ENCODE measurements around the gene ABCB6. TPM values are rescaled to one million over a fixed set of nuclear protein-coding genes. Genes with fewer than 3 reads are reported as not detected.

ABCB6 gene
- total RNA-seq, 2 donors from 2014 or later = 39.1 to 76.0 TPM

- H3K4me1 ChIP-seq (ENCODE audit: control insufficient read depth, insufficient read depth, low read length) = no peaks in the 10 kb centered on the region
- Mint-ChIP-seq H3K27ac (peak overlapping the region; percentile 67), H3K4me3 (no peak overlapping the region)
Measured at GRCh38 chr2:219215871-219216534, 2.8 kb downstream of the ABCB6 start.

GRCh38 chr2:219214786-219215185 is 4.0 kb downstream of the ABCB6 start:
- H3K27ac Mint-ChIP-seq = no peak overlapping the region
- no peak for DNase-seq
- Histone ChIP-seq H3K4me1 (ENCODE audit: control insufficient read depth, insufficient read depth, low read length) (no peaks in the 10 kb centered on the region), H3K9me3 (ENCODE audit: control insufficient read depth, low read length) (no peaks in the 10 kb centered on the region), H3K36me3 (ENCODE audit: control insufficient read depth, insufficient read depth, low read length) (peaks cover 54% of the 10 kb centered on the region), H3K27me3 (ENCODE audit: control insufficient read depth, insufficient read depth, low read length, poor library complexity, severe bottlenecking) (no peaks in the 10 kb centered on the region), H3K9ac (ENCODE audit: extremely low read depth, low read length, poor library complexity, severe bottlenecking) (no peak overlapping the region), H3K27ac (ENCODE audit: low read depth, low read length) (no peak overlapping the region), H3K4me3 (ENCODE audit: low read length) (no peak overlapping the region)
- H3K4me3 Mint-ChIP-seq = no peak overlapping the region
- no peaks in the 10 kb centered on the region for H3K27me3 Mint-ChIP-seq (ENCODE audit: insufficient read depth)
- H3K36me3 Mint-ChIP-seq (ENCODE audit: low read depth) = peaks cover 48% of the 10 kb centered on the region
- H3K9me3 Mint-ChIP-seq = no peaks in the 10 kb centered on the region
- TF ChIP-seq CTCF (conservative IDR thresholded peaks at IDR 0.05) = no peak
- peaks cover 17% of the 10 kb centered on the region for H3K4me1 Mint-ChIP-seq
- 92 to 96% methylated on average over 4 to 6 of the region's 6 CpGs for WGBS, 2 experiments (ENCODE audit: insufficient coverage in 1 of 2, insufficient read length in 1 of 2)

More at GRCh38 chr2:219215871-219216534, 2.8 kb downstream of the ABCB6 start:
- DNase-seq = peak; percentile 61
- H3K36me3 ChIP-seq (ENCODE audit: control insufficient read depth, insufficient read depth, low read length) = peaks cover 50% of the 10 kb centered on the region
- 94 to 95% methylated on average over 24 to 27 of the region's 27 CpGs for WGBS, 2 experiments (ENCODE audit: insufficient coverage in 1 of 2, insufficient read length in 1 of 2)
- no peaks in the 10 kb centered on the region for H3K9me3 ChIP-seq (ENCODE audit: control insufficient read depth, low read length)
- H3K27me3 ChIP-seq (ENCODE audit: control insufficient read depth, insufficient read depth, low read length, poor library complexity, severe bottlenecking) = no peaks in the 10 kb centered on the region
- no peak overlapping the region for H3K27ac ChIP-seq (ENCODE audit: low read depth, low read length)
- H3K36me3 Mint-ChIP-seq (ENCODE audit: low read depth) = peaks cover 50% of the 10 kb centered on the region
- peaks cover 17% of the 10 kb centered on the region for H3K4me1 Mint-ChIP-seq
- H3K9me3 Mint-ChIP-seq = no peaks in the 10 kb centered on the region
- no peaks in the 10 kb centered on the region for H3K27me3 Mint-ChIP-seq (ENCODE audit: insufficient read depth)
- no peak overlapping the region for H3K4me3 ChIP-seq (ENCODE audit: low read length)
- TF ChIP-seq CTCF (conservative IDR thresholded peaks at IDR 0.05) = no peak
- no peak overlapping the region for H3K9ac ChIP-seq (ENCODE audit: extremely low read depth, low read length, poor library complexity, severe bottlenecking)

GRCh38 chr2:219214141-219214540 is 4.6 kb downstream of the ABCB6 start:
- Histone ChIP-seq H3K27ac (ENCODE audit: low read depth, low read length) (no peak overlapping the region), H3K9me3 (ENCODE audit: control insufficient read depth, low read length) (no peaks in the 10 kb centered on the region), H3K4me3 (ENCODE audit: low read length) (no peak overlapping the region), H3K27me3 (ENCODE audit: control insufficient read depth, insufficient read depth, low read length, poor library complexity, severe bottlenecking) (no peaks in the 10 kb centered on the region), H3K9ac (ENCODE audit: extremely low read depth, low read length, poor library complexity, severe bottlenecking) (no peak overlapping the region), H3K4me1 (ENCODE audit: control insufficient read depth, insufficient read depth, low read length) (no peaks in the 10 kb centered on the region), H3K36me3 (ENCODE audit: control insufficient read depth, insufficient read depth, low read length) (peaks cover 55% of the 10 kb centered on the region)
- H3K4me3 Mint-ChIP-seq = no peak overlapping the region
- TF ChIP-seq CTCF (conservative IDR thresholded peaks at IDR 0.05) = no peak
- no peaks in the 10 kb centered on the region for H3K27me3 Mint-ChIP-seq (ENCODE audit: insufficient read depth)
- peaks cover 14% of the 10 kb centered on the region for H3K4me1 Mint-ChIP-seq
- no peak for DNase-seq
- H3K9me3 Mint-ChIP-seq = no peaks in the 10 kb centered on the region
- no peak overlapping the region for H3K27ac Mint-ChIP-seq
- peaks cover 47% of the 10 kb centered on the region for H3K36me3 Mint-ChIP-seq (ENCODE audit: low read depth)
- WGBS, 2 experiments (ENCODE audit: insufficient coverage in 1 of 2, insufficient read length in 1 of 2) = 96 to 98% methylated on average over 15 of the region's 15 CpGs
